ENCODE data around the gene PDK4.

- TF ChIP-seq SMARCA5 (IDR thresholded peaks at IDR 0.05) (no peak), SRF (IDR thresholded peaks at IDR 0.05; ENCODE audit: low read depth in 2 of 2, low read length in 2 of 2) (no peak), CTCF (IDR thresholded peaks at IDR 0.05 in 2 of 3, conservative IDR thresholded peaks at IDR 0.05 in 1 of 3; ENCODE audit: control insufficient read depth in 2 of 3, extremely low read depth in 1 of 3, insufficient read depth in 1 of 3, low read depth in 3 of 3, low read length in 3 of 3) (no peak), EZH2 (IDR thresholded peaks at IDR 0.05; ENCODE audit: borderline replicate concordance, control insufficient read depth, low read depth, low read length) (no peak), YY1 (IDR thresholded peaks at IDR 0.05; ENCODE audit: low read depth, low read length) (no peak), RCOR1 (conservative IDR thresholded peaks at IDR 0.05; ENCODE audit: low read depth, low read length) (no peak), POLR2A (IDR thresholded peaks at IDR 0.05; ENCODE audit: low read depth, low read length) (no peak), SIN3A (IDR thresholded peaks at IDR 0.05; ENCODE audit: low read depth, low read length) (no peak)
Observed at GRCh38 chr7:95569720-95570119, 26.6 kb downstream of the PDK4 start.

Data from GM12878 (cell line).